ENCODE results near the gene NR4A3. TPM values are rescaled to one million over a fixed set of nuclear protein-coding genes. Genes with fewer than 3 reads are reported as not detected.
A peak's percentile ranks its signal among the peaks of the same experiment; 100 is the strongest.

The NR4A3 gene
- total and polyA plus RNA-seq, 5 donors from 2014 or later, result 0.21 to 84.1 (median 0.41) TPM

- no peak overlapping the region for H3K27ac Mint-ChIP-seq
- H3K27me3 Mint-ChIP-seq, result peaks cover 25% of the 10 kb centered on the region
- no peaks in the 10 kb centered on the region for H3K9me3 Mint-ChIP-seq
- peaks cover 3 to 27% (median 11%) of the 10 kb centered on the region in 4 donors for H3K4me1 Mint-ChIP-seq
- no peaks in the 10 kb centered on the region for H3K36me3 Mint-ChIP-seq
- Histone ChIP-seq H3K4me1 (ENCODE audit: control insufficient read depth, insufficient read depth, low read length, poor library complexity, severe bottlenecking) (peaks cover 19% of the 10 kb centered on the region), H3K27me3 (ENCODE audit: control insufficient read depth, insufficient read depth, low read length) (no peaks in the 10 kb centered on the region), H3K9me3 (ENCODE audit: control insufficient read depth in 2 of 2, low read length in 2 of 2) (no peaks in the 10 kb centered on the region), H3K27ac (ENCODE audit: insufficient read depth, low read length, poor library complexity, severe bottlenecking) (no peak overlapping the region), H3K4me3 (ENCODE audit: low read depth, low read length) (no peak overlapping the region), H3K36me3 (ENCODE audit: control insufficient read depth, insufficient read depth, low read length) (no peaks in the 10 kb centered on the region)
- ATAC-seq (ENCODE audit: low read depth in 2 of 2) (no peak), DNase-seq (no peak)
- peak overlapping the region in 2 of 4 donors; percentile 33 to 47 for H3K4me3 Mint-ChIP-seq
Measured at GRCh38 chr9:99828054-99828416, 6.3 kb downstream of the NR4A3 start.

GRCh38 chr9:99828417-99829176 is 6.9 kb downstream of the NR4A3 start:
- Mint-ChIP-seq H3K27me3 (peaks cover 20% of the 10 kb centered on the region), H3K4me3 (no peak overlapping the region)

GRCh38 chr9:99831857-99832557 is 10.3 kb downstream of the NR4A3 start:
- no peak overlapping the region for H3K4me3 ChIP-seq (ENCODE audit: low read depth, low read length)
- no peaks in the 10 kb centered on the region for H3K9me3 Mint-ChIP-seq
- no peak overlapping the region for H3K27ac Mint-ChIP-seq
- no peak overlapping the region for H3K4me3 Mint-ChIP-seq
- no peaks in the 10 kb centered on the region for H3K27me3 Mint-ChIP-seq
- H3K27ac ChIP-seq (ENCODE audit: insufficient read depth, low read length, poor library complexity, severe bottlenecking), result no peak overlapping the region
- no peaks in the 10 kb centered on the region for H3K36me3 Mint-ChIP-seq
- ATAC-seq (ENCODE audit: low read depth in 2 of 2) (no peak), DNase-seq (no peak)
- no peaks in the 10 kb centered on the region for H3K36me3 ChIP-seq (ENCODE audit: control insufficient read depth, insufficient read depth, low read length)
- peaks cover 0 to 1% (median 0%) of the 10 kb centered on the region in 4 donors for H3K4me1 Mint-ChIP-seq
- H3K27me3 ChIP-seq (ENCODE audit: control insufficient read depth, insufficient read depth, low read length), result no peaks in the 10 kb centered on the region
- no peaks in the 10 kb centered on the region for H3K4me1 ChIP-seq (ENCODE audit: control insufficient read depth, insufficient read depth, low read length, poor library complexity, severe bottlenecking)
- no peaks in the 10 kb centered on the region for H3K9me3 ChIP-seq (ENCODE audit: control insufficient read depth in 2 of 2, low read length in 2 of 2)

More at GRCh38 chr9:99828417-99829176, 6.9 kb downstream of the NR4A3 start:
- no peaks in the 10 kb centered on the region for H3K27me3 ChIP-seq (ENCODE audit: control insufficient read depth, insufficient read depth, low read length)
- H3K9me3 ChIP-seq (ENCODE audit: control insufficient read depth in 2 of 2, low read length in 2 of 2), result no peaks in the 10 kb centered on the region
- no peak for DNase-seq
- no peak overlapping the region for H3K4me3 ChIP-seq (ENCODE audit: low read depth, low read length)
- no peak overlapping the region for H3K27ac Mint-ChIP-seq
- no peaks in the 10 kb centered on the region for H3K36me3 Mint-ChIP-seq
- H3K4me1 ChIP-seq (ENCODE audit: control insufficient read depth, insufficient read depth, low read length, poor library complexity, severe bottlenecking), result peaks cover 14% of the 10 kb centered on the region
- H3K9me3 Mint-ChIP-seq, result no peaks in the 10 kb centered on the region
- H3K4me1 Mint-ChIP-seq, result peaks cover 3 to 21% (median 7%) of the 10 kb centered on the region in 4 donors
- no peaks in the 10 kb centered on the region for H3K36me3 ChIP-seq (ENCODE audit: control insufficient read depth, insufficient read depth, low read length)
- H3K27ac ChIP-seq (ENCODE audit: insufficient read depth, low read length, poor library complexity, severe bottlenecking), result no peak overlapping the region
- ATAC-seq (ENCODE audit: low read depth in 2 of 2), result no peak

- Mint-ChIP-seq H3K27ac (no peak overlapping the region), H3K9me3 (no peaks in the 10 kb centered on the region), H3K27me3 (no peaks in the 10 kb centered on the region), H3K36me3 (no peaks in the 10 kb centered on the region), H3K4me1 (peaks cover 0 to 1% (median 0%) of the 10 kb centered on the region in 4 donors), H3K4me3 (peak overlapping the region in 1 of 4 donors; percentile 65)
- Histone ChIP-seq H3K27ac (ENCODE audit: insufficient read depth, low read length, poor library complexity, severe bottlenecking) (no peak overlapping the region), H3K9me3 (ENCODE audit: control insufficient read depth in 2 of 2, low read length in 2 of 2) (no peaks in the 10 kb centered on the region), H3K36me3 (ENCODE audit: control insufficient read depth, insufficient read depth, low read length) (no peaks in the 10 kb centered on the region), H3K4me3 (ENCODE audit: low read depth, low read length) (no peak overlapping the region), H3K27me3 (ENCODE audit: control insufficient read depth, insufficient read depth, low read length) (no peaks in the 10 kb centered on the region), H3K4me1 (ENCODE audit: control insufficient read depth, insufficient read depth, low read length, poor library complexity, severe bottlenecking) (no peaks in the 10 kb centered on the region)
- ATAC-seq (ENCODE audit: low read depth in 2 of 2) (no peak), DNase-seq (no peak)
Measured at GRCh38 chr9:99832558-99832864, 10.8 kb downstream of the NR4A3 start.

GRCh38 chr9:99833735-99834134 is 12.1 kb downstream of the NR4A3 start:
- no peak for ATAC-seq (ENCODE audit: low read depth in 2 of 2)
- no peak overlapping the region for H3K27ac Mint-ChIP-seq

GRCh38 chr9:99834474-99834873 is 12.8 kb downstream of the NR4A3 start:
- no peaks in the 10 kb centered on the region for H3K27me3 ChIP-seq (ENCODE audit: control insufficient read depth, insufficient read depth, low read length)
- no peaks in the 10 kb centered on the region for H3K27me3 Mint-ChIP-seq

More at GRCh38 chr9:99833735-99834134, 12.1 kb downstream of the NR4A3 start:
- Mint-ChIP-seq H3K36me3 (no peaks in the 10 kb centered on the region), H3K27me3 (no peaks in the 10 kb centered on the region), H3K4me1 (peaks cover 0 to 1% (median 0%) of the 10 kb centered on the region in 4 donors), H3K4me3 (no peak overlapping the region), H3K9me3 (no peaks in the 10 kb centered on the region)
- no peak overlapping the region for H3K4me3 ChIP-seq (ENCODE audit: low read depth, low read length)
- no peak for DNase-seq
- no peaks in the 10 kb centered on the region for H3K4me1 ChIP-seq (ENCODE audit: control insufficient read depth, insufficient read depth, low read length, poor library complexity, severe bottlenecking)
- H3K27ac ChIP-seq (ENCODE audit: insufficient read depth, low read length, poor library complexity, severe bottlenecking), result no peak overlapping the region
- H3K9me3 ChIP-seq (ENCODE audit: control insufficient read depth in 2 of 2, low read length in 2 of 2), result no peaks in the 10 kb centered on the region
- no peaks in the 10 kb centered on the region for H3K27me3 ChIP-seq (ENCODE audit: control insufficient read depth, insufficient read depth, low read length)
- H3K36me3 ChIP-seq (ENCODE audit: control insufficient read depth, insufficient read depth, low read length), result no peaks in the 10 kb centered on the region

GRCh38 chr9:99835142-99835541 is 13.5 kb downstream of the NR4A3 start:
- Mint-ChIP-seq H3K27ac (no peak overlapping the region), H3K4me1 (peaks cover 0 to 1% (median 0%) of the 10 kb centered on the region in 4 donors), H3K36me3 (no peaks in the 10 kb centered on the region), H3K9me3 (no peaks in the 10 kb centered on the region), H3K4me3 (no peak overlapping the region), H3K27me3 (no peaks in the 10 kb centered on the region)
- no peak overlapping the region for H3K27ac ChIP-seq (ENCODE audit: insufficient read depth, low read length, poor library complexity, severe bottlenecking)
- H3K36me3 ChIP-seq (ENCODE audit: control insufficient read depth, insufficient read depth, low read length), result no peaks in the 10 kb centered on the region
- no peaks in the 10 kb centered on the region for H3K27me3 ChIP-seq (ENCODE audit: control insufficient read depth, insufficient read depth, low read length)
- DNase-seq (no peak), ATAC-seq (ENCODE audit: low read depth in 2 of 2) (no peak)
- no peak overlapping the region for H3K4me3 ChIP-seq (ENCODE audit: low read depth, low read length)
- no peaks in the 10 kb centered on the region for H3K4me1 ChIP-seq (ENCODE audit: control insufficient read depth, insufficient read depth, low read length, poor library complexity, severe bottlenecking)
- H3K9me3 ChIP-seq (ENCODE audit: control insufficient read depth in 2 of 2, low read length in 2 of 2), result no peaks in the 10 kb centered on the region

More at GRCh38 chr9:99834474-99834873, 12.8 kb downstream of the NR4A3 start:
- Mint-ChIP-seq H3K36me3 (no peaks in the 10 kb centered on the region), H3K4me3 (no peak overlapping the region), H3K4me1 (peaks cover 0 to 1% (median 0%) of the 10 kb centered on the region in 4 donors), H3K27ac (peak overlapping the region in 1 of 3 donors; percentile 27), H3K9me3 (no peaks in the 10 kb centered on the region)
- DNase-seq, result no peak
- Histone ChIP-seq H3K36me3 (ENCODE audit: control insufficient read depth, insufficient read depth, low read length) (no peaks in the 10 kb centered on the region), H3K9me3 (ENCODE audit: control insufficient read depth in 2 of 2, low read length in 2 of 2) (no peaks in the 10 kb centered on the region), H3K27ac (ENCODE audit: insufficient read depth, low read length, poor library complexity, severe bottlenecking) (no peak overlapping the region), H3K4me1 (ENCODE audit: control insufficient read depth, insufficient read depth, low read length, poor library complexity, severe bottlenecking) (no peaks in the 10 kb centered on the region), H3K4me3 (ENCODE audit: low read depth, low read length) (no peak overlapping the region)
- ATAC-seq (ENCODE audit: low read depth in 2 of 2), result no peak
